Stimulated activated CD8-positive, alpha-beta memory T cell treated with anti-CD3 and anti-CD28 coated beads, Interleukin-7, amount 100 ng/mL, for 48 hours (primary cell): ENCODE data around the gene MCHR1.

Experiments
- DNase-seq, 2 donors: peaks; one replicate each; pipeline ENCODE4 v3.0.0-alpha.2; 2020; ENCODE audit warnings: low read depth in 1 of 2; ENCODE audit errors: extremely low read depth in 1 of 2

Gene MCHR1

GRCh38 chr22:40679249-40679963 lies at the start of gene MCHR1:
MCHR1 (plus strand) TSS chr22:40679484; CDS start chr22:40679653, 169 bp downstream.
- no peak for DNase-seq

GRCh38 chr22:40631925-40632324 lies 47.4 kb upstream of the MCHR1 start:
- no peak for DNase-seq

GRCh38 chr22:40633036-40633435 lies 46.2 kb upstream of the MCHR1 start:
- no peak for DNase-seq

GRCh38 chr22:40634119-40634903 lies 45.0 kb upstream of the MCHR1 start:
- DNase-seq: no peak

- DNase-seq: no peak
These were observed 44.0 kb upstream of the MCHR1 start for GRCh38 chr22:40635043-40635939.

- no peak for DNase-seq
These were observed 43.3 kb upstream of the MCHR1 start for GRCh38 chr22:40635940-40636379.

GRCh38 chr22:40636380-40637182 lies 42.7 kb upstream of the MCHR1 start, which contains the start of gene MRTFA:
MRTFA (minus strand) TSS chr22:40636719.
- DNase-seq: peak; percentile 100

- DNase-seq: peak in 1 of 2 donors; percentile 58
These were observed 41.8 kb upstream of the MCHR1 start for GRCh38 chr22:40637183-40638150.

- no peak for DNase-seq
These were observed 41.0 kb upstream of the MCHR1 start for GRCh38 chr22:40638261-40638660.

GRCh38 chr22:40641269-40641668 lies 38.0 kb upstream of the MCHR1 start:
- no peak for DNase-seq

- no peak for DNase-seq
These were observed 37.0 kb upstream of the MCHR1 start for GRCh38 chr22:40642316-40642715.

- no peak for DNase-seq
These were observed 33.6 kb upstream of the MCHR1 start for GRCh38 chr22:40645579-40646197.

GRCh38 chr22:40648386-40648785 lies 30.9 kb upstream of the MCHR1 start:
- no peak for DNase-seq

- no peak for DNase-seq
These were observed 28.2 kb upstream of the MCHR1 start for GRCh38 chr22:40651057-40651456.

- DNase-seq: peak; percentile 80 to 97
These were observed 27.5 kb upstream of the MCHR1 start for GRCh38 chr22:40651563-40652501.

- no peak for DNase-seq
These were observed 25.9 kb upstream of the MCHR1 start for GRCh38 chr22:40653361-40653760.

GRCh38 chr22:40654522-40655167 lies 24.6 kb upstream of the MCHR1 start:
- DNase-seq: no peak
